Stimulated activated memory B cell treated with anti-CD40 and anti-IgM and Interleukin-4, amounts not matched to agents 10 μg/mL and 1 μg/mL and 100 μg/mL, for 72 hours (primary cell): Measurements from ENCODE around the gene MACROD2.

ENCODE experiments used
- ATAC-seq: fragments of 150-1000 bp; cut with Tn5 transposase; 2 replicates; pipeline ENCODE4 v1.10.0; 2021
- H3K27ac Mint-ChIP-seq: one replicate; pipeline ENCODE4 v1.8.0; 2022; ENCODE audit warnings: mild to moderate bottlenecking, mixed read lengths
- H3K27me3 Mint-ChIP-seq: one replicate; pipeline ENCODE4 v1.8.0; 2022; ENCODE audit warnings: mixed read lengths
- H3K36me3 Mint-ChIP-seq: one replicate; pipeline ENCODE4 v1.8.0; 2022; ENCODE audit warnings: mixed read lengths
- H3K4me1 Mint-ChIP-seq: one replicate; pipeline ENCODE4 v1.8.0; 2022; ENCODE audit warnings: mixed read lengths
- H3K4me3 Mint-ChIP-seq: one replicate; pipeline ENCODE4 v1.8.0; 2022; ENCODE audit warnings: mild to moderate bottlenecking, moderate library complexity, mixed read lengths
- H3K9me3 Mint-ChIP-seq: one replicate; pipeline ENCODE4 v1.8.0; 2022; ENCODE audit warnings: mixed read lengths

Gene MACROD2

GRCh38 chr20:14807224-14807623, 811.9 kb downstream of the MACROD2 start:
- Mint-ChIP-seq H3K27ac (no peak overlapping the region), H3K4me3 (no peak overlapping the region), H3K36me3 (no peaks in the 10 kb centered on the region), H3K27me3 (peaks cover 21% of the 10 kb centered on the region), H3K4me1 (no peaks in the 10 kb centered on the region), H3K9me3 (peaks cover 19% of the 10 kb centered on the region)
- no peak for ATAC-seq

- no peaks in the 10 kb centered on the region for H3K4me1 Mint-ChIP-seq
- no peak overlapping the region for H3K27ac Mint-ChIP-seq
- H3K36me3 Mint-ChIP-seq = no peaks in the 10 kb centered on the region
- no peak overlapping the region for H3K4me3 Mint-ChIP-seq
- ATAC-seq = no peak
- peaks cover 12% of the 10 kb centered on the region for H3K9me3 Mint-ChIP-seq
- H3K27me3 Mint-ChIP-seq = no peaks in the 10 kb centered on the region
These were observed 820.0 kb downstream of the MACROD2 start for GRCh38 chr20:14815340-14815739.

- Mint-ChIP-seq H3K4me1 (no peaks in the 10 kb centered on the region), H3K9me3 (peaks cover 3% of the 10 kb centered on the region), H3K27me3 (no peaks in the 10 kb centered on the region), H3K36me3 (no peaks in the 10 kb centered on the region), H3K27ac (no peak overlapping the region), H3K4me3 (no peak overlapping the region)
- ATAC-seq = no peak
These were observed 821.2 kb downstream of the MACROD2 start for GRCh38 chr20:14816471-14816870.

- Mint-ChIP-seq H3K27me3 (no peaks in the 10 kb centered on the region), H3K27ac (no peak overlapping the region), H3K4me1 (no peaks in the 10 kb centered on the region)
These were observed 821.8 kb downstream of the MACROD2 start for GRCh38 chr20:14817101-14817500.

GRCh38 chr20:14820771-14821170, 825.5 kb downstream of the MACROD2 start:
- H3K4me1 Mint-ChIP-seq = no peaks in the 10 kb centered on the region
- no peaks in the 10 kb centered on the region for H3K27me3 Mint-ChIP-seq
- no peak for ATAC-seq
- no peaks in the 10 kb centered on the region for H3K9me3 Mint-ChIP-seq
- H3K27ac Mint-ChIP-seq = no peak overlapping the region
- no peak overlapping the region for H3K4me3 Mint-ChIP-seq
- H3K36me3 Mint-ChIP-seq = no peaks in the 10 kb centered on the region

More at GRCh38 chr20:14817101-14817500, 821.8 kb downstream of the MACROD2 start:
- Mint-ChIP-seq H3K9me3 (no peaks in the 10 kb centered on the region), H3K36me3 (no peaks in the 10 kb centered on the region), H3K4me3 (no peak overlapping the region)
- no peak for ATAC-seq

GRCh38 chr20:14821251-14821650, 825.9 kb downstream of the MACROD2 start:
- Mint-ChIP-seq H3K36me3 (no peaks in the 10 kb centered on the region), H3K27ac (no peak overlapping the region), H3K4me1 (no peaks in the 10 kb centered on the region), H3K9me3 (no peaks in the 10 kb centered on the region), H3K4me3 (no peak overlapping the region), H3K27me3 (no peaks in the 10 kb centered on the region)
- no peak for ATAC-seq

GRCh38 chr20:14824996-14825395, 829.7 kb downstream of the MACROD2 start:
- ATAC-seq = no peak
- Mint-ChIP-seq H3K4me3 (no peak overlapping the region), H3K9me3 (no peaks in the 10 kb centered on the region), H3K4me1 (no peaks in the 10 kb centered on the region), H3K36me3 (no peaks in the 10 kb centered on the region), H3K27ac (no peak overlapping the region), H3K27me3 (no peaks in the 10 kb centered on the region)

GRCh38 chr20:14826543-14827313, 831.4 kb downstream of the MACROD2 start:
- no peaks in the 10 kb centered on the region for H3K9me3 Mint-ChIP-seq

GRCh38 chr20:14828459-14828858, 833.1 kb downstream of the MACROD2 start:
- Mint-ChIP-seq H3K9me3 (no peaks in the 10 kb centered on the region), H3K27ac (no peak overlapping the region), H3K4me3 (no peak overlapping the region), H3K36me3 (no peaks in the 10 kb centered on the region), H3K27me3 (peaks cover 7% of the 10 kb centered on the region), H3K4me1 (peaks cover 12% of the 10 kb centered on the region)
- no peak for ATAC-seq

More at GRCh38 chr20:14826543-14827313, 831.4 kb downstream of the MACROD2 start:
- no peak for ATAC-seq
- H3K27ac Mint-ChIP-seq = no peak overlapping the region
- H3K4me3 Mint-ChIP-seq = no peak overlapping the region
- H3K36me3 Mint-ChIP-seq = no peaks in the 10 kb centered on the region
- no peaks in the 10 kb centered on the region for H3K27me3 Mint-ChIP-seq
- H3K4me1 Mint-ChIP-seq = peaks cover 6% of the 10 kb centered on the region

GRCh38 chr20:14829906-14830305, 834.6 kb downstream of the MACROD2 start:
- Mint-ChIP-seq H3K27ac (no peak overlapping the region), H3K36me3 (no peaks in the 10 kb centered on the region), H3K9me3 (no peaks in the 10 kb centered on the region), H3K4me1 (peaks cover 12% of the 10 kb centered on the region), H3K27me3 (peaks cover 7% of the 10 kb centered on the region), H3K4me3 (no peak overlapping the region)
- ATAC-seq = peak; percentile 34

- Mint-ChIP-seq H3K27ac (no peak overlapping the region), H3K36me3 (no peaks in the 10 kb centered on the region), H3K27me3 (peaks cover 7% of the 10 kb centered on the region), H3K9me3 (no peaks in the 10 kb centered on the region), H3K4me1 (peaks cover 12% of the 10 kb centered on the region), H3K4me3 (no peak overlapping the region)
- ATAC-seq = peak; percentile 75
These were observed 835.1 kb downstream of the MACROD2 start for GRCh38 chr20:14830466-14830865.

GRCh38 chr20:14830899-14831298, 835.6 kb downstream of the MACROD2 start:
- Mint-ChIP-seq H3K27me3 (peaks cover 7% of the 10 kb centered on the region), H3K9me3 (no peaks in the 10 kb centered on the region), H3K27ac (no peak overlapping the region), H3K36me3 (no peaks in the 10 kb centered on the region), H3K4me3 (no peak overlapping the region), H3K4me1 (peaks cover 12% of the 10 kb centered on the region)
- no peak for ATAC-seq

- H3K36me3 Mint-ChIP-seq = no peaks in the 10 kb centered on the region
- no peak overlapping the region for H3K27ac Mint-ChIP-seq
- H3K9me3 Mint-ChIP-seq = no peaks in the 10 kb centered on the region
- peaks cover 12% of the 10 kb centered on the region for H3K4me1 Mint-ChIP-seq
- peak; percentile 87 for ATAC-seq
- peaks cover 7% of the 10 kb centered on the region for H3K27me3 Mint-ChIP-seq
- no peak overlapping the region for H3K4me3 Mint-ChIP-seq
These were observed 837.3 kb downstream of the MACROD2 start for GRCh38 chr20:14832630-14833029.

- Mint-ChIP-seq H3K27me3 (no peaks in the 10 kb centered on the region), H3K27ac (no peak overlapping the region), H3K4me1 (no peaks in the 10 kb centered on the region), H3K36me3 (no peaks in the 10 kb centered on the region), H3K9me3 (no peaks in the 10 kb centered on the region), H3K4me3 (no peak overlapping the region)
- ATAC-seq = peak; percentile 76
These were observed 843.6 kb downstream of the MACROD2 start for GRCh38 chr20:14838663-14839628.
